Right hindlimb (tissue), 1 donor: ENCODE measurements around the gene FOLR1.
"Not testable (repeated sequence)": the region's sequence is repeated elsewhere in the genome, so short reads cannot be mapped to it uniquely, and the experiment has no call there.

Experiments used
- DNase-seq: peaks from one replicate; pipeline ENCODE4 v3.0.0-alpha.2; 2018

Gene FOLR1

DNA sequence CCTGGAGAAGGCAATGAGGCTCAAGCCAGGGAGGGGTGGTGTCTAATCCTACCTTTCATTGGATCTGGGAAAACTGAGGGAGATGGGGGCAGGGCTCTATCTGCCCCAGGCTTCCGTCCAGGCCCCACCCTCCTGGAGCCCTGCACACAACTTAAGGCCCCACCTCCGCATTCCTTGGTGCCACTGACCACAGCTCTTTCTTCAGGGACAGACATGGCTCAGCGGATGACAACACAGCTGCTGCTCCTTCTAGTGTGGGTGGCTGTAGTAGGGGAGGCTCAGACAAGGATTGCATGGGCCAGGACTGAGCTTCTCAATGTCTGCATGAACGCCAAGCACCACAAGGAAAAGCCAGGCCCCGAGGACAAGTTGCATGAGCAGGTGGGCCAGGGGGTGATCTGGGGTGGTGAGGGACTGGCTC lies at the start of gene FOLR1:
Gene FOLR1 (plus strand): TSS at position 180 of the 421 bp plus-strand sequence. CDS start 34 bp downstream, at position 214.
- no peak for DNase-seq

DNA sequence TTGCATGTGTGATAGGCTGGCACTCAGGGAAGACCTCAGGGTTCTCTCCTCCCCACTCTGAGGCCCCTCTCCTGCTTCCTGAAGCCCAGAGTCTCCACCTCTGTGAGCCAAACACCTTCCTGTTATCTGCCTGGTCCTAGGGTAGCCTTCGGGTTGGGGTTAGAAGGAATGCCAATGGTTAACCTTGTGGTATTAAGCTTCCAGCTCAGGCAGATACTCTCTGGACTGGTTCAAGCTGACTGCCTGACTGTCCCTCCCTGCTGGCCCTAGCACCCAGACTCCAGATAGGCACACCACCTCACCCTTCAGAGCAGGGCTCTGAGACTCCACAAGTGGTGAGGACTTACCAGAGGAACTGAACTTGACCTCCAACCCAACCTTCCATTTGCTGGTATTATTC lies 49.4 kb upstream of the FOLR1 start:
- DNase-seq, result not testable (repeated sequence)

DNA sequence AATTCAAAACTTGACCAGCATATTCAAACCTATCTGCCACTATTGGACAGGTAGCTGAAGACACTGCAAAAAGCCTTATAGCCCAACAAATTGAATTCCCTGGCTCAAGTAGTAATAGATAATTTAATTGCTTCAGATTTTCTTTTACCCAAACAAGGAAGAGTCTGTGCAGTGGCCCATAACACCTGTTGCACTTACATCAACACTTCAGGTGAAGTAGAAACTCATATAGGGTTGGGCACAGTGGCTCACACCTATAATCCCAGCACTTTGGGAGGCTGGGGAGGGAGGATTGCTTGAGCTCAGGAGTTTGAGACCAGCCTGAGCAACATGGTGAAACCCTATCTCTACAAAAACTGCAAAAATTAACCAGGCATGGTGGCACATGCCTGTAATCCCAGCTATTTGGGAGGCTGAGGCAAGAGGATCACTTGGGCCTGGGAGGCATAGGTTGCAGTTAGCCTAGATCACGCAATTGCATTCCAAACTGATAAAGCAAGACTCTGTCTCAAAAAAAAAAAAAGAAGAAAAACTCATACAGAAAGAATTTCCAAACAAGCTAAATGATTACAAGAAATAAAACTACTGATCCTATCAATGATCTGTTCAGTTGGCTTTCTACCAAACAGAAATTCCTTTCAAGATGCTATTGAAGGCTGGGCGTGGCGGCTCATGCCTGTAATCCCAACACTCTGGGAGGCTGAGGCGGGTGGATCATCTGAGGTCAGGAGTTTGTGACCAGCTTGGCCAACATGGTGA lies 47.0 kb upstream of the FOLR1 start:
- no peak for DNase-seq

DNA sequence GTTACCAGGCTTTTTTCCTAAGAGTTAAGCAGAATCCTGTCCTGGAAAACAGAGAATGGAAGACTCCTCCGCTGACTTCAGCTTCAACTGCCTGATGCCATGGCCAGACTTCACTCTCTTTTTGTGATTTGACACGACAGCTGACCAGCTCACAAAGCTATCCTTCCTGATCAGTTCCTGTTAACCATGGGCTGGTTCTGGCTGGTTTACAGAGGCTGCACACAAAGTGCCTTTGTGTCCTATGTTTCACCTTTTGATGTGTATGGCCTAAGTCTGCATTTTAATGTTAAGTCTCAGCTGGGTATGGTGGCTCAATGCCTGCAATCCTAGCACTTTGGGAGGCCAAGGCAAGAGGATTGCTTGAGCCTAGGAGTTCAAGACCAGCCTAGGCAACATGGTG lies 45.3 kb upstream of the FOLR1 start:
- no peak for DNase-seq

GRCh38 chr11:72150882-72151281 lies 41.1 kb upstream of the FOLR1 start:
- no peak for DNase-seq

DNA sequence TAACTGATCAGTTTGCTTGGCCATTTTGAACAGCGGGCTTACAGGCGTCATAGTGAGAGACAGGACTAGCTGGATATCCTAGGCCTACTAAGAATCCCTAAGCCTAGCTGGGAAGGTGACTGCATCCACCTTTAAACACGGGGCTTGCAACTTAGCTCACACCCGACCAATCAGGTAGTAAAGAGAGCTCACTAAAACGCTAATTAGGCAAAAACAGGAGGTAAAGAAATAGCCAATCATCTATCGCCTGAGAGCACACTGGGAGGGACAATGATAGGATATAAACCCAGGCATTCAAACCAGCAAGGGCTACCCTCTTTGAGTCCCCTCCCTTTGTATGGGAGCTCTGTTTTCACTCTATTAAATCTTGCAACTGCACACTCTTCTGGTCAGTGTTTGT lies 38.1 kb upstream of the FOLR1 start:
- not testable (repeated sequence) for DNase-seq

DNA sequence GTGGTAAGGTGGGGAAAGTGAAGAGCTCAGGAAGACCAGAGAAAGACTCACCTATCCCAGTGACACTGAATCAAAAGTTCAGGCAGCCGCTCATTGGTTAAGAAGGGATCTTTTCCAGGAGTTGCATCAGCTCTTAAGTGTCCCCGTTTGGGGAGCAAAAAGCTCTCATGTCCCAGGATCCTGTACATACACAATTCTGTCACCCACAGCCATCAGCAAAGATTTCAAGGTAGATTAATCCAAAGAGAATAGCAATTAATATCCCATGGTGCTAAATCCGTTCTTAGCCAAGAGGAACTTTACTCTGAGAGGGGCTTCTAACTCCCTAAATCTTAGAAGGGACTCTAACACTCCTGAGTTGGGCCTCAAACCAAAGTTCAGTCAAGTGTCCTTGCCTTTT lies 37.1 kb upstream of the FOLR1 start:
- DNase-seq, result no peak

GRCh38 chr11:72155751-72156150 lies 36.2 kb upstream of the FOLR1 start:
- DNase-seq, result no peak

- no peak for DNase-seq
These were observed 34.8 kb upstream of the FOLR1 start for GRCh38 chr11:72157131-72157530.

- no peak for DNase-seq
These were observed 31.6 kb upstream of the FOLR1 start for GRCh38 chr11:72160319-72160718.

- DNase-seq, result no peak
These were observed 28.9 kb upstream of the FOLR1 start for GRCh38 chr11:72162891-72163492.

DNA sequence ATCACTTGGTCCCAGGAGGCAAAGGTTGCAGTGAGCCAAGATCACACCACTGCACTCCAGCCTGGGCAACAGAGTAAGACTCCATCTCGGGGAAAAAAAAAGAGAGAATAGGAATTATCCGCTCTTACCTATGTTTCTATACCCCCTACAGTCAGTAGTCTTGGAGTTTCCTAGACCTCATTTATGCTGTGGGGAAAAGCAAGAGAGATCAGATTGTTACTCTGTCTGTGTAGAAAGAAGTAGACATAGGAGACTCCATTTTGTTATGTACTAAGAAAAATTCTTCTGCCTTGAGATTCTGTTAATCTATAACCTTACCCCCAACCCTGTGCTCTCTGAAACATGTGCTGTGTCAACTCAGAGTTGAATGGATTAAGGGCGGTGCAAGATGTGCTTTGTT lies 27.8 kb upstream of the FOLR1 start:
- DNase-seq, result not testable (repeated sequence)

GRCh38 chr11:72169046-72169555 lies 22.8 kb upstream of the FOLR1 start:
- DNase-seq, result not testable (repeated sequence)

- not testable (repeated sequence) for DNase-seq
These were observed 22.2 kb upstream of the FOLR1 start for GRCh38 chr11:72169754-72170153.

DNA sequence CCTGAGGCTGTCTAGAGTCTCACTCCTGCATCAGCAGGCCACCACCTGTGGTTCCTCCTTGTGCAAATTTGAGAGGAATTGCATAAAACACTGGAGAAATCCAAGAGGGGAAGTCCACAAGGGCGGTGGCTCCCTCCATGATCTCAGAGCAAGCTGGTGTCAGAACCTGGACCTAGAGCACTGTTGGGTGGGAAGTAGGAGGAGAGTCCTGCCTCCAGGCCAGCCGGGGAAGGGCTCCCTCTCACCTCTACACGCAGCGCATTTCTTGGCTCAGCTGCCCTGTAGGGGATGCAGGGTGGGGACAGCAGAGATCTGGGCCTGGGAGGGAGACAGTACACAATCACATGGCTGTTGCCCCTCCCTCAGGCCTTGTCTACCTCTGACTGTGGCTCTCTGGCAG lies 19.9 kb upstream of the FOLR1 start:
- DNase-seq, result not testable (repeated sequence)

DNA sequence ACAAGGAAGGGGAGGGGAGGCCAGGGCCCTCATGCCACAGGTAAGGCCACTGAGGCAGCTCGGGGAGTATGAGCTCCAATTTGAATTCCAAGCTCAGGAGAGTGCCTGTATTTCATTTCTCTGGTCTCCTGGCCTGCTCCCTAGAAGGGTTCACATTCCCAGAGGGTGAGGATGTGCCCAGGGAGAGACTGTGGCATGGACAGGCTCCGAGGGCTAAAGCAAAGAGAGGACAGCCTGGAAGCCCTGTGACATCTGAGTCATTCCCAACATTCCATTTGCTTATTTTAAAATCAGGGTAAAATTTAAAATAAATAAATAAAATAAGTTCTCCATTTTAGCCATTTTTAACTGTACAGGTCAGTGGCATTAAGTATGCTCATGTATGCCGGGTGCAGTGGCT lies 18.6 kb upstream of the FOLR1 start:
- no peak for DNase-seq

GRCh38 chr11:72174302-72175070 lies 17.5 kb upstream of the FOLR1 start:
- DNase-seq, result no peak

GRCh38 chr11:72177656-72178055 lies 14.3 kb upstream of the FOLR1 start:
- no peak for DNase-seq

- no peak for DNase-seq
These were observed 12.7 kb upstream of the FOLR1 start for GRCh38 chr11:72179049-72179803.

- no peak for DNase-seq
These were observed 12.0 kb upstream of the FOLR1 start for GRCh38 chr11:72179804-72180396.

GRCh38 chr11:72180892-72181552 lies 10.9 kb upstream of the FOLR1 start:
- DNase-seq, result not testable (repeated sequence)

- not testable (repeated sequence) for DNase-seq
These were observed 10.4 kb upstream of the FOLR1 start for GRCh38 chr11:72181553-72181958.
